ENCODE data around the gene SLC9A9. TPM values are rescaled to one million over a fixed set of nuclear protein-coding genes. Genes with fewer than 3 reads are reported as not detected.

The SLC9A9 gene
- total and polyA plus RNA-seq, 10 of the 15 experiments (the other 5 are each of a cell fraction or from before 2014, with no cell fraction given) = 3.5 to 14.2 (median 9.3) TPM

DNA sequence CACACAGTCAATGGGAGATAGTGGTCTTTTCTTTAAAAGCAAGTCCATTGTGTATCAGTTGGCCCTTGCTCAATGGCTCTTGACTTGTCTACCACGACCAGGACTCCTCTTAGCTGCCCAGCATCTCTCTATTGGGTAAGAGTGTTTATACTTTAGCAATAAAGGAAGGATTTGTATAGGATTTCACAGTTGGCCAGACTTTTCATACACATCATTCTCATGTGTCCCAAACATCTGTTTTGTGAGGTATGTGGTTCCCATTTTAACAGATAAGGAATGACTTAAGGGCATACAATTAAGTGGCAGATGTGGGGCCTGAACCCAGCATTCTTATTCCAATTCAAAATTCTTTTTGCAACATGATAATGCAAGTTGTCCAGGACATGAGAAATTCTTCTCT, 537.2 kb downstream of the SLC9A9 start:
- no peaks in the 10 kb centered on the region for H3K27me3 ChIP-seq (replicated peaks in 1 of 2; ENCODE audit: control insufficient read depth in 2 of 2, insufficient read depth in 2 of 2, low read length in 1 of 2)
- no peak for FAIRE-seq
- H3K4me1 ChIP-seq (ENCODE audit: control insufficient read depth, insufficient read depth, low read length) = no peaks in the 10 kb centered on the region
- no peak overlapping the region for H3K4me2 ChIP-seq (ENCODE audit: control insufficient read depth, insufficient read depth)
- ChIA-PET POLR2A (no interaction called here), CTCF (no interaction called here), SMC1A (ENCODE audit: uncharacterized antibody, unreplicated experiment) (no interaction called here), RAD21 (ENCODE audit: unreplicated experiment) (no interaction called here)
- H3K4me3 ChIP-seq = no peak overlapping the region
- H3K36me3 ChIP-seq (ENCODE audit: control insufficient read depth in 2 of 2, insufficient read depth in 2 of 2, low read length in 1 of 2) = no peaks in the 10 kb centered on the region
- H2AFZ ChIP-seq (ENCODE audit: control insufficient read depth, low read depth, low read length) = no peak overlapping the region
- H3K79me2 ChIP-seq (ENCODE audit: control insufficient read depth, insufficient read depth, low read length) = no peaks in the 10 kb centered on the region
- ATAC-seq = no peak
- no peak for DNase-seq (ENCODE audit: low read depth, low spot score)
- TF ChIP-seq SMAD5 (IDR thresholded peaks at IDR 0.05; ENCODE audit: low read depth) = no peak
- no peak for TF ChIP-seq KAT2A (conservative IDR thresholded peaks at IDR 0.05; ENCODE audit: control insufficient read depth, low read depth, low read length)
- TF ChIP-seq FOS (IDR thresholded peaks at IDR 0.05; ENCODE audit: borderline replicate concordance, extremely low read depth, insufficient read length) = no peak
- no peak for TF ChIP-seq EED (IDR thresholded peaks at IDR 0.05; ENCODE audit: low read depth)
- TF ChIP-seq, protein P1, sequence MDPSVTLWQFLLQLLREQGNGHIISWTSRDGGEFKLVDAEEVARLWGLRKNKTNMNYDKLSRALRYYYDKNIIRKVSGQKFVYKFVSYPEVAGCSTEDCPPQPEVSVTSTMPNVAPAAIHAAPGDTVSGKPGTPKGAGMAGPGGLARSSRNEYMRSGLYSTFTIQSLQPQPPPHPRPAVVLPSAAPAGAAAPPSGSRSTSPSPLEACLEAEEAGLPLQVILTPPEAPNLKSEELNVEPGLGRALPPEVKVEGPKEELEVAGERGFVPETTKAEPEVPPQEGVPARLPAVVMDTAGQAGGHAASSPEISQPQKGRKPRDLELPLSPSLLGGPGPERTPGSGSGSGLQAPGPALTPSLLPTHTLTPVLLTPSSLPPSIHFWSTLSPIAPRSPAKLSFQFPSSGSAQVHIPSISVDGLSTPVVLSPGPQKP (IDR thresholded peaks at IDR 0.05; ENCODE audit: low read depth, low read length) = no peak
- TF ChIP-seq, protein P2, sequence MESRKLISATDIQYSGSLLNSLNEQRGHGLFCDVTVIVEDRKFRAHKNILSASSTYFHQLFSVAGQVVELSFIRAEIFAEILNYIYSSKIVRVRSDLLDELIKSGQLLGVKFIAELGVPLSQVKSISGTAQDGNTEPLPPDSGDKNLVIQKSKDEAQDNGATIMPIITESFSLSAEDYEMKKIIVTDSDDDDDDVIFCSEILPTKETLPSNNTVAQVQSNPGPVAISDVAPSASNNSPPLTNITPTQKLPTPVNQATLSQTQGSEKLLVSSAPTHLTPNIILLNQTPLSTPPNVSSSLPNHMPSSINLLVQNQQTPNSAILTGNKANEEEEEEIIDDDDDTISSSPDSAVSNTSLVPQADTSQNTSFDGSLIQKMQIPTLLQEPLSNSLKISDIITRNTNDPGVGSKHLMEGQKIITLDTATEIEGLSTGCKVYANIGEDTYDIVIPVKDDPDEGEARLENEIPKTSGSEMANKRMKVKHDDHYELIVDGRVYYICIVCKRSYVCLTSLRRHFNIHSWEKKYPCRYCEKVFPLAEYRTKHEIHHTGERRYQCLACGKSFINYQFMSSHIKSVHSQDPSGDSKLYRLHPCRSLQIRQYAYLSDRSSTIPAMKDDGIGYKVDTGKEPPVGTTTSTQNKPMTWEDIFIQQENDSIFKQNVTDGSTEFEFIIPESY (IDR thresholded peaks at IDR 0.05) = no peak
- TF ChIP-seq, protein P3, sequence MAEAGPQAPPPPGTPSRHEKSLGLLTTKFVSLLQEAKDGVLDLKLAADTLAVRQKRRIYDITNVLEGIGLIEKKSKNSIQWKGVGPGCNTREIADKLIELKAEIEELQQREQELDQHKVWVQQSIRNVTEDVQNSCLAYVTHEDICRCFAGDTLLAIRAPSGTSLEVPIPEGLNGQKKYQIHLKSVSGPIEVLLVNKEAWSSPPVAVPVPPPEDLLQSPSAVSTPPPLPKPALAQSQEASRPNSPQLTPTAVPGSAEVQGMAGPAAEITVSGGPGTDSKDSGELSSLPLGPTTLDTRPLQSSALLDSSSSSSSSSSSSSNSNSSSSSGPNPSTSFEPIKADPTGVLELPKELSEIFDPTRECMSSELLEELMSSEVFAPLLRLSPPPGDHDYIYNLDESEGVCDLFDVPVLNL (IDR thresholded peaks at IDR 0.05; ENCODE audit: low read depth, low read length) = no peak
- TF ChIP-seq RFX5 (IDR thresholded peaks at IDR 0.05; ENCODE audit: low read depth, low read length) = no peak
- TF ChIP-seq TAF1 (IDR thresholded peaks at IDR 0.05; ENCODE audit: borderline replicate concordance, low read depth, low read length) = no peak
- TF ChIP-seq RCOR1 (conservative IDR thresholded peaks at IDR 0.05; ENCODE audit: low read depth, low read length) = no peak
- TF ChIP-seq EGR1 (IDR thresholded peaks at IDR 0.05; ENCODE audit: borderline replicate concordance in 1 of 2, low read depth in 2 of 2, low read length in 2 of 2) = no peak
- TF ChIP-seq BRCA1 (IDR thresholded peaks at IDR 0.05; ENCODE audit: low read depth, low read length) = no peak
- in situ Hi-C loops (cut with MboI) (no loop called here), intact Hi-C loops (cut with micrococcal nuclease; ENCODE audit: unreplicated experiment) (no loop called here)
- BruUV-seq (replicated peaks) = no TSS peak
- H3K9me3 ChIP-seq (replicated peaks; ENCODE audit: control insufficient read depth, insufficient read depth, low read length) = no peaks in the 10 kb centered on the region
- no peak overlapping the region for H3K9ac ChIP-seq (ENCODE audit: control insufficient read depth, insufficient read depth, low read length)
- 0% methylated on average over 1 of the region's 1 CpG for WGBS (ENCODE audit: insufficient coverage, insufficient replicate concordance, low lambda C conversion rate, missing lambda C conversion rate)
- H4K20me1 ChIP-seq (ENCODE audit: control insufficient read depth, insufficient read depth) = no peaks in the 10 kb centered on the region
- no peak overlapping the region for H3K27ac ChIP-seq (ENCODE audit: control insufficient read depth, insufficient read depth)
